ENCODE results near the gene TDRD12.

Gene TDRD12

GRCh38 chr19:32813862-32814425, 94.4 kb downstream of the TDRD12 start:
- H3K27me3 ChIP-seq (ENCODE audit: low read depth, low read length): peaks cover 13% of the 10 kb centered on the region
- no peaks in the 10 kb centered on the region for H3K36me3 ChIP-seq (replicated peaks; ENCODE audit: low read depth, low read length)
- H3K9ac ChIP-seq (ENCODE audit: low read length): no peak overlapping the region
- no peak overlapping the region for H3K27ac ChIP-seq (ENCODE audit: low read length)
- H4K20me1 ChIP-seq (ENCODE audit: insufficient read depth, low read length): no peaks in the 10 kb centered on the region
- no peaks in the 10 kb centered on the region for H3K79me2 ChIP-seq (ENCODE audit: low read length)
- H3K9me3 ChIP-seq (ENCODE audit: insufficient read depth, low read length): no peaks in the 10 kb centered on the region
- 0 out of 2 replicates have a peak overlapping the region, but pooled peaks have one; percentile 23 for H2AFZ ChIP-seq (ENCODE audit: low read depth, low read length)
- TF ChIP-seq CTCF (IDR thresholded peaks at IDR 0.05; ENCODE audit: low read depth, low read length) (no peak), EZH2phosphoT487 (IDR thresholded peaks at IDR 0.05; ENCODE audit: low read depth) (no peak)
- peak overlapping the region; percentile 29; the same call in 1 of the 2 replicates for H3K4me2 ChIP-seq (ENCODE audit: low read length)
- H3K4me1 ChIP-seq (ENCODE audit: low read length): peaks cover 7% of the 10 kb centered on the region; the same call in 1 of the 2 replicates
- 0 out of 2 replicates have a peak overlapping the region, but pooled peaks have one; percentile 20 for H3K4me3 ChIP-seq (ENCODE audit: low read length)

- Histone ChIP-seq H3K4me3 (ENCODE audit: low read length) (no peak overlapping the region), H3K79me2 (ENCODE audit: low read length) (no peaks in the 10 kb centered on the region), H3K4me2 (ENCODE audit: low read length) (no peak overlapping the region), H3K4me1 (ENCODE audit: low read length) (no peaks in the 10 kb centered on the region), H3K27me3 (ENCODE audit: low read depth, low read length) (peaks cover 14% of the 10 kb centered on the region; the same call in 1 of the 2 replicates), H3K9ac (ENCODE audit: low read length) (no peak overlapping the region), H4K20me1 (ENCODE audit: insufficient read depth, low read length) (no peaks in the 10 kb centered on the region), H2AFZ (ENCODE audit: low read depth, low read length) (no peak overlapping the region), H3K27ac (ENCODE audit: low read length) (no peak overlapping the region), H3K36me3 (replicated peaks; ENCODE audit: low read depth, low read length) (no peaks in the 10 kb centered on the region), H3K9me3 (ENCODE audit: insufficient read depth, low read length) (no peaks in the 10 kb centered on the region)
- TF ChIP-seq EZH2phosphoT487 (IDR thresholded peaks at IDR 0.05; ENCODE audit: low read depth) (no peak), CTCF (IDR thresholded peaks at IDR 0.05; ENCODE audit: low read depth, low read length) (no peak)
Observed at GRCh38 chr19:32814624-32815023, 95.1 kb downstream of the TDRD12 start.

GRCh38 chr19:32816555-32817099, 97.1 kb downstream of the TDRD12 start:
- Histone ChIP-seq H3K4me2 (ENCODE audit: low read length) (no peak overlapping the region), H3K9ac (ENCODE audit: low read length) (no peak overlapping the region), H3K27me3 (ENCODE audit: low read depth, low read length) (peaks cover 14% of the 10 kb centered on the region; the same call in 1 of the 2 replicates), H3K4me3 (ENCODE audit: low read length) (no peak overlapping the region), H4K20me1 (ENCODE audit: insufficient read depth, low read length) (no peaks in the 10 kb centered on the region), H3K4me1 (ENCODE audit: low read length) (no peaks in the 10 kb centered on the region), H3K79me2 (ENCODE audit: low read length) (no peaks in the 10 kb centered on the region), H3K36me3 (replicated peaks; ENCODE audit: low read depth, low read length) (no peaks in the 10 kb centered on the region), H3K9me3 (ENCODE audit: insufficient read depth, low read length) (no peaks in the 10 kb centered on the region), H2AFZ (ENCODE audit: low read depth, low read length) (no peak overlapping the region), H3K27ac (ENCODE audit: low read length) (no peak overlapping the region)
- no peak for TF ChIP-seq EZH2phosphoT487 (IDR thresholded peaks at IDR 0.05; ENCODE audit: low read depth)
- TF ChIP-seq CTCF (IDR thresholded peaks at IDR 0.05; ENCODE audit: low read depth, low read length): no peak

- Histone ChIP-seq H2AFZ (ENCODE audit: low read depth, low read length) (no peak overlapping the region), H3K9me3 (ENCODE audit: insufficient read depth, low read length) (no peaks in the 10 kb centered on the region), H3K27ac (ENCODE audit: low read length) (no peak overlapping the region), H3K4me3 (ENCODE audit: low read length) (no peak overlapping the region), H4K20me1 (ENCODE audit: insufficient read depth, low read length) (no peaks in the 10 kb centered on the region), H3K9ac (ENCODE audit: low read length) (no peak overlapping the region), H3K4me2 (ENCODE audit: low read length) (no peak overlapping the region), H3K27me3 (ENCODE audit: low read depth, low read length) (peaks cover 14% of the 10 kb centered on the region; the same call in 1 of the 2 replicates), H3K79me2 (ENCODE audit: low read length) (no peaks in the 10 kb centered on the region), H3K4me1 (ENCODE audit: low read length) (no peaks in the 10 kb centered on the region), H3K36me3 (replicated peaks; ENCODE audit: low read depth, low read length) (no peaks in the 10 kb centered on the region)
- TF ChIP-seq EZH2phosphoT487 (IDR thresholded peaks at IDR 0.05; ENCODE audit: low read depth) (no peak), CTCF (IDR thresholded peaks at IDR 0.05; ENCODE audit: low read depth, low read length) (no peak)
Observed at GRCh38 chr19:32817569-32818476, 98.3 kb downstream of the TDRD12 start.
